Right lobe of liver (tissue), 6 donors: ENCODE results near the gene NSUN4. TPM values are rescaled to one million over a fixed set of nuclear protein-coding genes. Genes with fewer than 3 reads are reported as not detected.

Experiments used
- ATAC-seq, 4 donors: fragments of 200-7000 bp; cut with Tn5 transposase; one replicate each; pipeline ENCODE4 v1.9.1; 2020; ENCODE audit warnings: mild to moderate bottlenecking in 4 of 4, moderate library complexity in 4 of 4
- DNase-seq, 3 donors: peaks; one replicate each; pipeline ENCODE4 v3.0.0-alpha.2; 2020
- H3K27ac ChIP-seq, 3 donors: fragments of 200-600 bp; one replicate each; pipeline ENCODE4 v1.8.0; 2022
- H3K27me3 ChIP-seq, 2 donors: fragments of 200-600 bp; one replicate each; pipeline ENCODE4 v1.8.0; 2022
- H3K36me3 ChIP-seq, 4 donors: fragments of 200-600 bp; sonication (generic) in 1 of 4; one replicate each; pipeline versions ENCODE4 v1.5.1 to v1.8.0; 2017 to 2022; ENCODE audit warnings: control low read depth in 1 of 4
- H3K4me1 ChIP-seq, 4 donors: fragments of 200-600 bp; sonication (generic) in 1 of 4; one replicate each; pipeline versions ENCODE4 v1.5.1 to v1.8.0; 2017 to 2022; ENCODE audit warnings: control low read depth in 1 of 4
- H3K4me3 ChIP-seq, 3 donors: fragments of 200-600 bp; one replicate each; pipeline ENCODE4 v1.8.0; 2022
- H3K9me3 ChIP-seq, 4 donors: fragments of 200-600 bp; sonication (generic) in 1 of 4; one replicate each; pipeline versions ENCODE4 v1.5.1 to v1.8.0; 2017 to 2022; ENCODE audit warnings: control low read depth in 1 of 4
- CTCF ChIP-seq, 4 donors: fragments of 200-600 bp in 3 of 4; fragments of 450-650 bp in 1 of 4; IDR thresholded peaks; one replicate each; pipeline versions ENCODE4 v1.5.1 to v1.8.0; 2016 to 2022; ENCODE audit warnings: antibody characterized with exemption in 4 of 4, mild to moderate bottlenecking in 2 of 4
- POLR2A ChIP-seq: fragments of 450-650 bp; IDR thresholded peaks from one replicate; pipeline ENCODE4 v1.6.1; 2017; ENCODE audit warnings: antibody characterized with exemption, mild to moderate bottlenecking
- WGBS: methylation state at CpG from one replicate; pipeline ENCODE4 v1.1.6; 2018; ENCODE audit warnings: low coverage, low lambda C conversion rate; ENCODE audit not compliant: insufficient coverage; ENCODE audit errors: missing lambda C conversion rate; 5-methylcytosine and 5-hydroxymethylcytosine counted together
- intact Hi-C, 2 donors: fragments of 100-400 bp; cut with DNase I; formaldehyde crosslinking; loops; one replicate each; pipeline versions ENCODE4 v1.11.2 to v1.14.1; 2022
- long read RNA-seq: library from polyadenylated mRNA; unstranded; transcript quantifications from one replicate; pipeline ENCODE4 v2.0.0, GENCODE V29; 2019
- total RNA-seq, 6 experiments: library from RNA; depleted of rRNA in 2 of 6; stranded (reverse); fragments of >200 nt in 2 of 6; fragmentation: NEBNext Ultra II Directional in 3 of 6; extraction: Animal tissue kit (Norgen Biotek cat#: 25700) in 3 of 6; gene quantifications; one replicate each; pipeline versions ENCODE4 v1.1.0 to v1.2.4, GENCODE V29; 2016 to 2023
- donor health status: DM: no; HTN: yes; CAD: no.
- donor health status: DM: no; HTN: no; CAD: no.
- donor health status: DM: no; HTN: no; CAD: no.
- donor health status: DM: no; HTN: yes; CAD: no.
- donor health status: DM: no; HTN: yes; CAD: no.

NSUN4 gene
- 10 to 100 TPM in 5 of 6 experiments, 1 to 10 TPM in 1; 8.5 to 13.0 (median 12.2) TPM for total RNA-seq
- long read RNA-seq, partial matches to known transcripts: 0 of 2 reads
- long read RNA-seq, other reads (novel, unspliced or antisense): 0 of 2 reads

DNA sequence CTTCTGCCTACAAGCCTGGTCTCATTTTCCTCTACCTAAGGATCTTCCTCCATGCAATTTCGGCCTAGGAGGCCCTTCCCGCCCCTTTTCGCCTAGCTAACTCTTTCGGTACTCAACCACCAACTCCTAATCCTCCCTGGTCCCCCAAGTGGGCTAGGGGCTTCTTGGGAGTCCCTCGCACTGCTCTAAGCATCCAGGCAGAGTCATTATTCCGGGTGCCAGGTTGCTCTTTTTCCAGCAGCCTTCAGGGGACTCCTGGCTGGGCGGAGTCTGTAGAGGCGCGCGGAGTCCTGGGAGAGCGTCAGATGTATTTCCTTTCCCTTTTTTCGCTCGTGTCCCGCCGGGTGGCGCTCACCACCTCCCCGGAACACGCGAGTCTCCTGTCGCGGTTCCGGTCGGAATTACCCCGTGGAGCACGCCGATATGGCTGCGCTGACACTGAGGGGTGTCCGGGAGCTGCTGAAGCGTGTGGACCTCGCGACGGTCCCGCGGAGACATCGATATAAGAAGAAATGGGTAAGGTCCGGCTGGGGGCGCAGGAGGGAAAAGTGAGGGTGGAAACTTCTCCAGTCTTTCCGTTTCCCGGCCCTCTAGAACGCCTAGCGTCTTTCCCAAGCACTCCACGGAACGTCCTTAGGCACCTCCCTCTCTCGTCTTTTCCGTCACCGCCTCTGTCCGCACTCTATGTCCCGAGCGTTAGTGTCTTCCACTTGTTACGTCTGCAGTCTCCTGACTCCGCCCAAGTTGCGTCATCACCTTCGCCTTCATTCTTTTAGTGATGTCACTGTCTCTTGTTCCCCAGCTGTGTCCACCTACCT, at the start of gene NSUN4:
Gene NSUN4 (plus strand): TSS at position 404 of the 818 bp plus-strand sequence. CDS start 20 bp downstream, at position 424.
- under 1% methylated on average over 40 of the region's 53 CpGs for WGBS

GRCh38 chr1:46295306-46295705, 45.3 kb upstream of the NSUN4 start:
- WGBS: 100% methylated on average over 1 of the region's 2 CpGs
- no peak overlapping the region for H3K27ac ChIP-seq

More for the DNA sequence above, at the start of gene NSUN4:
- intact Hi-C loops: no loop called here
- Histone ChIP-seq H3K9me3 (no peaks in the 10 kb centered on the region), H3K27me3 (no peaks in the 10 kb centered on the region), H3K4me3 (peak within 1 kb of the TSS; percentile 69 to 89 (median 88)), H3K36me3 (peaks cover 0 to 12% (median 2%) of the 10 kb centered on the region in 4 donors), H3K27ac (peak within 1 kb of the TSS; percentile 92 to 95 (median 94)), H3K4me1 (peaks cover 0 to 5% (median 0%) of the 10 kb centered on the region in 4 donors)
- TF ChIP-seq CTCF (IDR thresholded peaks at IDR 0.05): peak; percentile 47 to 77 (median 67)
- peak; percentile 84 for TF ChIP-seq POLR2A
- ATAC-seq: peak; percentile 96 to 98 (median 97)
- peak; percentile 90 to 94 (median 91) for DNase-seq

GRCh38 chr1:46298387-46298786, 42.2 kb upstream of the NSUN4 start:
- no peak for TF ChIP-seq CTCF (IDR thresholded peaks at IDR 0.05)
- TF ChIP-seq POLR2A: no peak
- Histone ChIP-seq H3K27ac (no peak overlapping the region), H3K27me3 (no peaks in the 10 kb centered on the region), H3K36me3 (peaks cover 2 to 38% (median 23%) of the 10 kb centered on the region in 4 donors), H3K4me1 (peaks cover 0 to 10% (median 4%) of the 10 kb centered on the region in 4 donors), H3K4me3 (no peak overlapping the region), H3K9me3 (no peaks in the 10 kb centered on the region)
- DNase-seq: no peak
- ATAC-seq: no peak
- intact Hi-C loops: no loop called here

More at GRCh38 chr1:46295306-46295705, 45.3 kb upstream of the NSUN4 start:
- H3K9me3 ChIP-seq: no peaks in the 10 kb centered on the region
- no peak overlapping the region for H3K4me3 ChIP-seq
- ATAC-seq (no peak), DNase-seq (no peak)
- H3K27me3 ChIP-seq: no peaks in the 10 kb centered on the region
- no peaks in the 10 kb centered on the region for H3K4me1 ChIP-seq
- TF ChIP-seq POLR2A: no peak
- TF ChIP-seq CTCF (IDR thresholded peaks at IDR 0.05): no peak
- intact Hi-C loops: no loop called here
- peaks cover 2 to 45% (median 23%) of the 10 kb centered on the region in 4 donors for H3K36me3 ChIP-seq

DNA sequence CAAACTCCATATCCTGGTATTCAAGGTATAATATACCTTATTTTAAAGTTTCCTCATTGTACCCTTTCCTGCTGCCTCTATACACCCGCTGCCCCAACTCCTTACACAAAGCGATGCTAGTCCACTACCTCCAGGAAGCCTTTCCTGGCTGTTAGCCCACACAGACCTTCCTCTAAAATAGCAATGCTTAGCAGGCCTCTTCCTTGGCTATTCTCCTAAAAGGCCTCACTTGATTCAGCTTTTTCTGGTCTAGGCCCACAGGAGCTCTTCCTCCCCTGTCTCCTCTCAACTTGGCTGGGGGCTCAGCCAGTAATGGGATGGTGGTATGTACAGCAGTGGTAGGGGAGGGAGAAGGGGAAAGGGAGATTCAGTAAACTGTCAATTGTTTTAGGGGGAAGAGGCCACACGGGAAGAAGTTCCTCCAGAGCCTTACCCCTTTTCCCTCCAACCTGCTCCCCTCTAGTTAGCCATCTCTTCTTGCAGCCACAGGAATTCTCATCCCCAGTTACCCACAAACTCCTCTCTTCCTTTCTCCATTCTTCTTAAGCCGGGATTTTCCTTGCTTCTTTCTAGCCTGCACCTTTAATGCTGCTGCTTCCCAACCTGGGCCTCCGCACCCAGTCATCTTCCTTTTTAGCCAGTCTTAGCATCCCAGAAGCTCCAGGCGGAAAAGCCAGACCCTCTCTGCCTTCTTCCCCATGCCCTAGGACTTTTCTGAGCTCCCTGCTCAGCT, 39.8 kb upstream of the NSUN4 start:
- TF ChIP-seq POLR2A (no peak), CTCF (IDR thresholded peaks at IDR 0.05) (no peak)
- peaks cover 0 to 17% (median 8%) of the 10 kb centered on the region in 4 donors for H3K4me1 ChIP-seq
- DNase-seq (no peak), ATAC-seq (no peak)
- 34% methylated on average over 6 of the region's 6 CpGs for WGBS
- no peaks in the 10 kb centered on the region for H3K9me3 ChIP-seq
- H3K27ac ChIP-seq: peak overlapping the region in 2 of 3 donors; percentile 88 to 97
- intact Hi-C loops: no loop called here
- H3K4me3 ChIP-seq: peak overlapping the region; percentile 83 to 96 (median 86)
- H3K36me3 ChIP-seq: peaks cover 2 to 20% (median 13%) of the 10 kb centered on the region in 4 donors
- H3K27me3 ChIP-seq: no peaks in the 10 kb centered on the region
